Liver (tissue), 9 donors: ENCODE results near the gene ARHGAP27. TPM values are rescaled to one million over a fixed set of nuclear protein-coding genes. Genes with fewer than 3 reads are reported as not detected.

Source experiments
- DNase-seq: peaks from one replicate; pipeline ENCODE4 v3.0.0-alpha.2; 2017; ENCODE audit warnings: low spot score
- H3K27ac ChIP-seq, 2 donors: one replicate each; pipeline ENCODE4 v1.7.0; 2013; ENCODE audit warnings: inconsistent platforms in 2 of 2, low read length in 2 of 2, control low read depth in 1 of 2, low read depth in 1 of 2, mild to moderate bottlenecking in 1 of 2
- H3K27me3 ChIP-seq, 4 donors: one replicate each; pipeline versions ENCODE4 v1.6.1 to v1.7.0; 2013; ENCODE audit warnings: low read length in 3 of 4, inconsistent platforms in 1 of 4, mild to moderate bottlenecking in 1 of 4, moderate library complexity in 1 of 4; ENCODE audit not compliant: control insufficient read depth in 4 of 4, insufficient read depth in 4 of 4
- H3K36me3 ChIP-seq, 4 donors: one replicate each; pipeline versions ENCODE4 v1.6.1 to v1.7.0; 2013; ENCODE audit warnings: low read length in 3 of 4, mild to moderate bottlenecking in 3 of 4, low read depth in 1 of 4, moderate library complexity in 1 of 4; ENCODE audit not compliant: control insufficient read depth in 4 of 4, insufficient read depth in 3 of 4
- H3K4me1 ChIP-seq, 4 donors: one replicate each; pipeline versions ENCODE4 v1.6.1 to v1.7.0; 2013; ENCODE audit warnings: low read length in 3 of 4, mild to moderate bottlenecking in 3 of 4, moderate library complexity in 1 of 4; ENCODE audit not compliant: control insufficient read depth in 4 of 4, insufficient read depth in 4 of 4
- H3K4me3 ChIP-seq, 3 donors: one replicate each; pipeline versions ENCODE4 v1.6.1 to v1.7.0; 2013; ENCODE audit warnings: low read length in 3 of 3, control low read depth in 1 of 3, low read depth in 1 of 3, mild to moderate bottlenecking in 1 of 3
- H3K9ac ChIP-seq, 2 donors: one replicate each; pipeline ENCODE4 v1.7.0; 2013; ENCODE audit warnings: low read length in 2 of 2, mild to moderate bottlenecking in 2 of 2, moderate library complexity in 2 of 2, control low read depth in 1 of 2, low read depth in 1 of 2
- H3K9me3 ChIP-seq, 4 donors: one replicate each; pipeline versions ENCODE4 v1.6.1 to v1.7.0; 2013; ENCODE audit warnings: low read length in 3 of 4; ENCODE audit not compliant: control insufficient read depth in 4 of 4
- ATF3 ChIP-seq: IDR thresholded peaks from 2 replicates; pipeline ENCODE4 v1.6.1; 2016; ENCODE audit warnings: antibody characterized with exemption
- CTCF ChIP-seq: fragments of 150-350 bp; IDR thresholded peaks from 2 replicates; pipeline ENCODE4 v1.5.1; 2017; ENCODE audit warnings: improper control_type of control experiment, low read depth, low read length; ENCODE audit not compliant: missing input control
- EGR1 ChIP-seq, 2 donors: IDR thresholded peaks; 2 replicates each; pipeline ENCODE4 v1.6.1; 2016 to 2018; ENCODE audit warnings: antibody characterized with exemption in 2 of 2, low read depth in 2 of 2
- FOXA1 ChIP-seq: IDR thresholded peaks from 2 replicates; pipeline ENCODE4 v1.6.1; 2016; ENCODE audit warnings: antibody characterized with exemption
- FOXA2 ChIP-seq: IDR thresholded peaks from 2 replicates; pipeline ENCODE4 v1.6.1; 2016; ENCODE audit warnings: antibody characterized with exemption
- GABPA ChIP-seq, 2 donors: IDR thresholded peaks in 1 of 2; conservative IDR thresholded peaks in 1 of 2; 2 replicates each; pipeline ENCODE4 v1.6.1; 2016; ENCODE audit warnings: antibody characterized with exemption in 2 of 2, mild to moderate bottlenecking in 1 of 2, moderate library complexity in 1 of 2
- HNF4A ChIP-seq, 2 donors: conservative IDR thresholded peaks; 2 replicates each; pipeline ENCODE4 v1.6.1; 2016; ENCODE audit warnings: antibody characterized with exemption in 2 of 2, mild to moderate bottlenecking in 2 of 2
- HNF4G ChIP-seq: IDR thresholded peaks from 2 replicates; pipeline ENCODE4 v1.6.1; 2016; ENCODE audit warnings: antibody characterized with exemption
- JUND ChIP-seq, 2 donors: IDR thresholded peaks; 2 replicates each; pipeline ENCODE4 v1.6.1; 2016; ENCODE audit warnings: antibody characterized with exemption in 2 of 2
- NR2F2 ChIP-seq: IDR thresholded peaks from 2 replicates; pipeline ENCODE4 v1.6.1; 2016; ENCODE audit warnings: antibody characterized with exemption
- RAD21 ChIP-seq, 2 donors: IDR thresholded peaks; 2 replicates each; pipeline ENCODE4 v1.6.1; 2016; ENCODE audit warnings: antibody characterized with exemption in 2 of 2, mild to moderate bottlenecking in 2 of 2
- REST ChIP-seq: IDR thresholded peaks from 2 replicates; pipeline ENCODE4 v1.6.1; 2016; ENCODE audit warnings: antibody characterized with exemption, mild to moderate bottlenecking
- RXRA ChIP-seq, 2 donors: IDR thresholded peaks; 2 replicates each; pipeline ENCODE4 v1.6.1; 2017 to 2018; ENCODE audit warnings: antibody characterized with exemption in 2 of 2, mild to moderate bottlenecking in 1 of 2
- SP1 ChIP-seq: IDR thresholded peaks from 2 replicates; pipeline ENCODE4 v1.6.1; 2018; ENCODE audit warnings: antibody characterized with exemption, mild to moderate bottlenecking
- ZBTB33 ChIP-seq: IDR thresholded peaks from 2 replicates; pipeline ENCODE4 v1.6.1; 2016; ENCODE audit warnings: antibody characterized with exemption
- WGBS: extraction: QIAGEN DNeasy Blood & Tissue Kit; methylation state at CpG from one replicate; pipeline ENCODE4 v1.1.7; 2013; 5-methylcytosine and 5-hydroxymethylcytosine counted together
- polyA plus RNA-seq, 2 donors: library from polyadenylated mRNA; stranded (reverse) in 1 of 2; unstranded in 1 of 2; fragments of 200-250 nt in 1 of 2; fragments of >200 nt in 1 of 2; fragmentation: Nextera tagmentation in 1 of 2; extraction: Ambion mirVana in 1 of 2; gene quantifications; one replicate each; pipeline versions ENCODE4 v1.2.1 to v1.2.3, GENCODE V29; 2013 to 2015
- total RNA-seq, 2 donors: library from RNA; depleted of rRNA; stranded (reverse); fragments of >200 nt; gene quantifications; one replicate each; pipeline ENCODE4 v1.2.3, GENCODE V29; 2014
- donor health status: healthy.
- donor health status: healthy.
- donor health status: healthy.
- donor health status: healthy.
- donor health status: healthy.

ARHGAP27 gene
- total and polyA plus RNA-seq, 4 donors, result 1.8 to 10.9 (median 7.8) TPM

- TF ChIP-seq REST (no peak), ATF3 (no peak), HNF4A (conservative IDR thresholded peaks at IDR 0.05) (no peak), CTCF (no peak), EGR1 (IDR thresholded peaks at IDR 0.05; ENCODE audit: low read depth in 2 of 2) (no peak)
These were observed 5.0 kb upstream of the ARHGAP27 start (continued) for GRCh38 chr17:45437465-45438283.

GRCh38 chr17:45436625-45437464, 4.2 kb upstream of the ARHGAP27 start:
- peaks cover 3 to 10% (median 6%) of the 10 kb centered on the region in 4 donors for H3K4me1 ChIP-seq
- no peaks in the 10 kb centered on the region for H3K9me3 ChIP-seq
- H3K9ac ChIP-seq, result no peak overlapping the region
- H3K4me3 ChIP-seq, result no peak overlapping the region
- 96% methylated on average over 23 of the region's 23 CpGs for WGBS
- no peak for DNase-seq
- peaks cover 0 to 16% (median 8%) of the 10 kb centered on the region in 4 donors for H3K36me3 ChIP-seq
- H3K27me3 ChIP-seq, result no peaks in the 10 kb centered on the region
- no peak overlapping the region for H3K27ac ChIP-seq
- TF ChIP-seq FOXA1 (no peak), ZBTB33 (no peak), SP1 (no peak), RAD21 (IDR thresholded peaks at IDR 0.05) (no peak), FOXA2 (no peak), JUND (IDR thresholded peaks at IDR 0.05) (no peak), RXRA (IDR thresholded peaks at IDR 0.05) (no peak), NR2F2 (no peak), CTCF (no peak), ATF3 (no peak), GABPA (IDR thresholded peaks at IDR 0.05 in 1 of 2, conservative IDR thresholded peaks at IDR 0.05 in 1 of 2) (no peak), HNF4A (conservative IDR thresholded peaks at IDR 0.05) (no peak), REST (no peak), HNF4G (no peak)
